Muscle of back (tissue), 11 donors: ENCODE results near the gene ARHGAP26. TPM values are rescaled to one million over a fixed set of nuclear protein-coding genes. Genes with fewer than 3 reads are reported as not detected.
A peak's percentile ranks its signal among the peaks of the same experiment; 100 is the strongest.

ENCODE experiments used
- DNase-seq, 3 donors: peaks; one replicate each; pipeline versions ENCODE4 v3.0.0 to v3.0.0-alpha.2; 2013
- polyA plus RNA-seq, 10 donors: library from polyadenylated mRNA; unstranded; fragments of 120-200 nt; gene quantifications; one replicate each; pipeline ENCODE4 v1.2.1, GENCODE V29; 2013; ENCODE audit not compliant: insufficient read length in 10 of 10

ARHGAP26 gene
- polyA plus RNA-seq, 10 donors = 10.7 to 23.3 (median 16.0) TPM

- DNase-seq = no peak
Observed at GRCh38 chr5:143134900-143135299, 364.7 kb downstream of the ARHGAP26 start.

- DNase-seq = no peak
Observed at GRCh38 chr5:143135832-143136551, 365.8 kb downstream of the ARHGAP26 start.

- no peak for DNase-seq
Observed at GRCh38 chr5:143138839-143139238, 368.7 kb downstream of the ARHGAP26 start.

- DNase-seq = no peak
Observed at GRCh38 chr5:143139585-143139984, 369.4 kb downstream of the ARHGAP26 start.

GRCh38 chr5:143140492-143141203, 370.5 kb downstream of the ARHGAP26 start:
- DNase-seq = no peak

- no peak for DNase-seq
Observed at GRCh38 chr5:143141652-143142051, 371.5 kb downstream of the ARHGAP26 start.

GRCh38 chr5:143142596-143143435, 372.6 kb downstream of the ARHGAP26 start:
- peak in 1 of 3 donors; percentile 41 for DNase-seq

- no peak for DNase-seq
Observed at GRCh38 chr5:143143973-143144372, 373.8 kb downstream of the ARHGAP26 start.

GRCh38 chr5:143145243-143146160, 375.3 kb downstream of the ARHGAP26 start:
- no peak for DNase-seq

GRCh38 chr5:143146161-143146560, 376.0 kb downstream of the ARHGAP26 start:
- DNase-seq = no peak

GRCh38 chr5:143147383-143147782, 377.2 kb downstream of the ARHGAP26 start:
- peak in 1 of 3 donors; percentile 78 for DNase-seq

- DNase-seq = peak in 1 of 3 donors; percentile 75
Observed at GRCh38 chr5:143147902-143148301, 377.7 kb downstream of the ARHGAP26 start.

- no peak for DNase-seq
Observed at GRCh38 chr5:143148771-143149170, 378.6 kb downstream of the ARHGAP26 start.

- DNase-seq = no peak
Observed at GRCh38 chr5:143149759-143150158, 379.6 kb downstream of the ARHGAP26 start.

GRCh38 chr5:143151056-143151700, 381.0 kb downstream of the ARHGAP26 start:
- no peak for DNase-seq

- no peak for DNase-seq
Observed at GRCh38 chr5:143152445-143152844, 382.3 kb downstream of the ARHGAP26 start.

- DNase-seq = peak; percentile 79 to 92 (median 85)
Observed at GRCh38 chr5:143153332-143154119, 383.3 kb downstream of the ARHGAP26 start.

- DNase-seq = peak in 1 of 3 donors; percentile 40
Observed at GRCh38 chr5:143154510-143155370, 384.6 kb downstream of the ARHGAP26 start.

- DNase-seq = peak in 1 of 3 donors; percentile 38
Observed at GRCh38 chr5:143155455-143155854, 385.3 kb downstream of the ARHGAP26 start.
